IMR-90 (cell line): Measurements from ENCODE around the gene LY9. TPM values are rescaled to one million over a fixed set of nuclear protein-coding genes. Genes with fewer than 3 reads are reported as not detected.

Experiments used
- ATAC-seq: fragments of 200-7000 bp; cut with Tn5 transposase; 2 replicates; pipeline ENCODE4 v1.9.1; 2020; ENCODE audit warnings: low read depth, mild to moderate bottlenecking, moderate library complexity
- BruUV-seq: library from RNA; stranded (reverse); fragments of 400-500 nt; replicated peaks from 2 replicates; lab custom pipeline; 2021; lab: Mats Ljungman, UMichigan
- CTCF ChIA-PET: fragments of 300-600 bp; formaldehyde crosslinking; extraction: SDS; loops from one replicate; lab custom pipeline; 2021; ENCODE audit warnings: antibody characterized with exemption; lab: Yijun Ruan, JAX
- POLR2A ChIA-PET: fragments of 300-600 bp; sonication (Branson Sonifier 250); formaldehyde crosslinking; loops from one replicate; lab custom pipeline; 2022; ENCODE audit warnings: antibody characterized with exemption; ENCODE audit not compliant: unreplicated experiment; lab: Charles Lee
- DNase-seq: peaks from one replicate; pipeline ENCODE4 v3.0.0; 2013
- H2AFZ ChIP-seq: replicated peaks from 2 replicates; pipeline ENCODE3; 2013; ENCODE audit warnings: low read length, mild to moderate bottlenecking; ENCODE audit not compliant: poor library complexity
- H2AK5ac ChIP-seq: 2 replicates; pipeline ENCODE4 v1.6.1; 2013; ENCODE audit warnings: low read depth, low read length, inconsistent platforms
- H2AK9ac ChIP-seq: replicated peaks from 2 replicates; pipeline ENCODE3; 2013; ENCODE audit warnings: mild to moderate bottlenecking, low read depth, low read length, moderate library complexity; ENCODE audit not compliant: poor library complexity
- H2BK120ac ChIP-seq: 2 replicates; pipeline ENCODE4 v1.6.1; 2013; ENCODE audit warnings: low read depth, low read length, inconsistent platforms
- H2BK15ac ChIP-seq: 3 replicates; pipeline ENCODE4 v1.6.1; 2013; ENCODE audit warnings: low read depth, low read length, inconsistent platforms
- H2BK20ac ChIP-seq: 2 replicates; pipeline ENCODE4 v1.6.1; 2013; ENCODE audit warnings: low read depth, mild to moderate bottlenecking, inconsistent platforms, low read length, moderate library complexity
- H2BK5ac ChIP-seq: 2 replicates; pipeline ENCODE4 v1.6.1; 2013; ENCODE audit warnings: mild to moderate bottlenecking, low read depth, low read length, inconsistent platforms; ENCODE audit not compliant: poor library complexity, severe bottlenecking
- H3K14ac ChIP-seq: replicated peaks from 2 replicates; pipeline ENCODE4 v1.6.1; 2013; ENCODE audit warnings: low read depth, low read length, inconsistent platforms
- H3K18ac ChIP-seq: 2 replicates; pipeline ENCODE4 v1.6.1; 2013; ENCODE audit warnings: low read depth, low read length, control low read depth
- H3K23ac ChIP-seq: 2 replicates; pipeline ENCODE4 v1.6.1; 2013; ENCODE audit warnings: low read depth, low read length, inconsistent platforms
- H3K27ac ChIP-seq: 2 replicates; pipeline ENCODE4 v1.5.1; 2013; ENCODE audit warnings: mild to moderate bottlenecking, control low read depth, low read length; ENCODE audit not compliant: insufficient read depth
- H3K27me3 ChIP-seq: 2 replicates; pipeline ENCODE4 v1.6.1; 2013; ENCODE audit warnings: low read length; ENCODE audit not compliant: control insufficient read depth, insufficient read depth
- H3K36me3 ChIP-seq: 2 replicates; pipeline ENCODE4 v1.6.1; 2013; ENCODE audit warnings: low read length, mixed read lengths; ENCODE audit not compliant: control insufficient read depth, insufficient read depth
- H3K4ac ChIP-seq: 2 replicates; pipeline ENCODE4 v1.6.1; 2013; ENCODE audit warnings: low read depth, low read length, inconsistent platforms
- H3K4me1 ChIP-seq: 2 replicates; pipeline ENCODE4 v1.6.1; 2013; ENCODE audit warnings: low read length, mixed read lengths; ENCODE audit not compliant: control insufficient read depth, insufficient read depth
- H3K4me2 ChIP-seq: 2 replicates; pipeline ENCODE4 v1.6.1; 2013; ENCODE audit warnings: low read depth, mild to moderate bottlenecking, control low read depth, low read length, moderate library complexity
- H3K4me3 ChIP-seq: 2 replicates; pipeline ENCODE4 v1.5.1; 2013; ENCODE audit warnings: low read depth, mild to moderate bottlenecking, control low read depth, low read length, moderate library complexity; ENCODE audit not compliant: insufficient read depth
- H3K56ac ChIP-seq: 2 replicates; pipeline ENCODE4 v1.6.1; 2013; ENCODE audit warnings: low read length, inconsistent platforms; ENCODE audit not compliant: insufficient read depth; ENCODE audit errors: extremely low read depth
- H3K79me1 ChIP-seq, 2 experiments: 2 replicates each; pipeline ENCODE4 v1.6.1; 2013; ENCODE audit warnings: low read length in 2 of 2, inconsistent platforms in 1 of 2, low read depth in 1 of 2
- H3K9ac ChIP-seq: 2 replicates; pipeline ENCODE4 v1.6.1; 2013; ENCODE audit warnings: low read depth, low read length, control low read depth
- H3K9me1 ChIP-seq: 2 replicates; pipeline ENCODE4 v1.6.1; 2013; ENCODE audit warnings: low read length, inconsistent platforms; ENCODE audit not compliant: insufficient read depth
- H3K9me3 ChIP-seq: 2 replicates; pipeline ENCODE4 v1.6.1; 2013; ENCODE audit warnings: low read length; ENCODE audit not compliant: control insufficient read depth, insufficient read depth
- H4K20me1 ChIP-seq: 2 replicates; pipeline ENCODE4 v1.6.1; 2013; ENCODE audit warnings: low read length, inconsistent platforms; ENCODE audit not compliant: insufficient read depth
- H4K5ac ChIP-seq: 2 replicates; pipeline ENCODE4 v1.6.1; 2013; ENCODE audit warnings: mild to moderate bottlenecking, low read depth, low read length, control low read depth
- H4K8ac ChIP-seq, 2 experiments: 2 replicates each; pipeline ENCODE4 v1.6.1; 2013; ENCODE audit warnings: low read depth in 2 of 2, low read length in 2 of 2, control low read depth in 1 of 2, inconsistent platforms in 1 of 2
- H4K91ac ChIP-seq: 2 replicates; pipeline ENCODE4 v1.6.1; 2013; ENCODE audit warnings: low read depth, low read length, inconsistent platforms; ENCODE audit not compliant: insufficient read depth
- BHLHE40 ChIP-seq: fragments of 150-350 bp; IDR thresholded peaks from 2 replicates; pipeline ENCODE4 v1.6.1; 2016; ENCODE audit warnings: mild to moderate bottlenecking, low read depth, low read length
- CEBPB ChIP-seq: IDR thresholded peaks from 2 replicates; pipeline ENCODE4 v1.6.1; 2012; ENCODE audit warnings: low read depth, low read length, improper control_type of control experiment
- CHD1 ChIP-seq: IDR thresholded peaks from 2 replicates; pipeline ENCODE4 v1.6.1; 2012; ENCODE audit warnings: low read depth, low read length, improper control_type of control experiment
- CTCF ChIP-seq: conservative IDR thresholded peaks from 2 replicates; pipeline ENCODE4 v1.5.1; 2012; ENCODE audit warnings: mild to moderate bottlenecking, low read depth, low read length, improper control_type of control experiment
- ELK1 ChIP-seq: fragments of 150-350 bp; IDR thresholded peaks from 2 replicates; pipeline ENCODE4 v1.6.1; 2016; ENCODE audit warnings: low read depth, mild to moderate bottlenecking, low read length, moderate library complexity, borderline replicate concordance
- FOS ChIP-seq: fragments of 150-350 bp; IDR thresholded peaks from 2 replicates; pipeline ENCODE4 v1.6.1; 2016; ENCODE audit warnings: low read depth, low read length
- MAFK ChIP-seq: IDR thresholded peaks from 2 replicates; pipeline ENCODE4 v1.6.1; 2012; ENCODE audit warnings: low read depth, low read length, improper control_type of control experiment
- MAZ ChIP-seq: IDR thresholded peaks from 2 replicates; pipeline ENCODE4 v1.6.1; 2012; ENCODE audit warnings: low read depth, mild to moderate bottlenecking, low read length, improper control_type of control experiment, moderate library complexity, borderline replicate concordance
- MXI1 ChIP-seq: IDR thresholded peaks from 2 replicates; pipeline ENCODE4 v1.6.1; 2012; ENCODE audit warnings: low read depth, mild to moderate bottlenecking, low read length, moderate library complexity, borderline replicate concordance
- NFE2L2 ChIP-seq: fragments of 150-350 bp; IDR thresholded peaks from 2 replicates; pipeline ENCODE4 v1.6.1; 2016; ENCODE audit warnings: low read depth, mild to moderate bottlenecking, low read length
- POLR2A ChIP-seq: IDR thresholded peaks from 2 replicates; pipeline ENCODE4 v1.6.1; 2012; ENCODE audit warnings: mild to moderate bottlenecking, low read depth, low read length
- RAD21 ChIP-seq: IDR thresholded peaks from 2 replicates; pipeline ENCODE4 v1.6.1; 2012; ENCODE audit warnings: low read length, improper control_type of control experiment
- RCOR1 ChIP-seq: IDR thresholded peaks from 2 replicates; pipeline ENCODE4 v1.6.1; 2012; ENCODE audit warnings: mild to moderate bottlenecking, low read length, improper control_type of control experiment; ENCODE audit not compliant: insufficient replicate concordance
- RFX5 ChIP-seq: IDR thresholded peaks from 2 replicates; pipeline ENCODE4 v1.8.0; 2012; ENCODE audit warnings: low read depth, mild to moderate bottlenecking, low read length, moderate library complexity
- SMC3 ChIP-seq: fragments of 150-350 bp; IDR thresholded peaks from 2 replicates; pipeline ENCODE4 v1.6.1; 2016; ENCODE audit warnings: low read depth, mild to moderate bottlenecking, antibody characterized with exemption, low read length, moderate library complexity
- USF2 ChIP-seq: fragments of 150-350 bp; IDR thresholded peaks from 2 replicates; pipeline ENCODE4 v1.6.1; 2017; ENCODE audit warnings: mild to moderate bottlenecking, antibody characterized with exemption, low read length, low read depth
- WGBS, 2 experiments: methylation state at CpG; one replicate each; pipeline versions ENCODE4 v1.1.5 to v1.1.7; 2013; ENCODE audit warnings: missing lambda C conversion rate in 2 of 2; ENCODE audit not compliant: insufficient read length in 1 of 2; ENCODE audit errors: extremely low coverage in 2 of 2; 5-methylcytosine and 5-hydroxymethylcytosine counted together
- dilution Hi-C: fragments of 300-500 bp; cut with HindIII; formaldehyde crosslinking; loops from one replicate; pipeline ENCODE4 v1.14.3; 2018; ENCODE audit warnings: low sequenced_read_pairs; ENCODE audit not compliant: unreplicated experiment
- in situ Hi-C: fragments of 300-500 bp; cut with MboI; formaldehyde crosslinking; loops from 3 replicates; pipeline ENCODE4 v1.14.3; 2019; ENCODE audit warnings: low sequenced_read_pairs, inconsistent platforms, mixed read lengths
- intact Hi-C: fragments of 100-400 bp; cut with micrococcal nuclease; formaldehyde crosslinking; loops from 2 replicates; pipeline ENCODE4 v1.10.0; 2022
- polyA plus RNA-seq, 3 experiments: library from polyadenylated mRNA; depleted of rRNA; stranded (reverse); fragments of >200 nt; gene quantifications; 2 replicates each; pipeline ENCODE4 v1.2.3, GENCODE V29; 2012; ENCODE audit warnings: low replicate concordance in 1 of 3
- total RNA-seq: library from RNA; depleted of rRNA; stranded (reverse); fragments of >200 nt; gene quantifications from 2 replicates; pipeline ENCODE4 v1.2.3, GENCODE V29; 2012

Gene LY9
- total and polyA plus RNA-seq, 2 of the 4 experiments (the other 2 are of a cell fraction) = not detected

GRCh38 chr1:160773093-160773492, 22.9 kb upstream of the LY9 start:
- no peak overlapping the region for H4K91ac ChIP-seq
- no peak overlapping the region for H3K18ac ChIP-seq
- no peak overlapping the region for H2AK9ac ChIP-seq
- CTCF ChIA-PET = no interaction called here
- no peak overlapping the region for H3K4me2 ChIP-seq
- ATAC-seq = no peak
- H3K27me3 ChIP-seq = no peaks in the 10 kb centered on the region; the same call in 1 of the 2 replicates
- no peak overlapping the region for H2BK15ac ChIP-seq
- no peak overlapping the region for H2BK120ac ChIP-seq
- POLR2A ChIA-PET = no interaction called here
- H2BK5ac ChIP-seq = no peak overlapping the region
- intact Hi-C loops (no loop called here), dilution Hi-C loops (no loop called here), in situ Hi-C loops (no loop called here)
- H3K56ac ChIP-seq = no peak overlapping the region
- no CpG with 5 or more reads among the region's 3 CpGs for WGBS, 2 experiments
- H3K9ac ChIP-seq = no peak overlapping the region
- H3K23ac ChIP-seq = no peak overlapping the region
- H3K4me1 ChIP-seq = no peaks in the 10 kb centered on the region
- TF ChIP-seq RCOR1 (no peak), MAZ (no peak), CHD1 (no peak), RAD21 (no peak), FOS (no peak), SMC3 (no peak), RFX5 (no peak), CEBPB (no peak), CTCF (no peak), POLR2A (no peak), NFE2L2 (no peak), ELK1 (no peak), BHLHE40 (no peak), MAFK (no peak), MXI1 (no peak), USF2 (no peak)
- H4K20me1 ChIP-seq = no peaks in the 10 kb centered on the region
- H3K36me3 ChIP-seq = no peaks in the 10 kb centered on the region
- no peaks in the 10 kb centered on the region for H3K79me1 ChIP-seq
- no peak overlapping the region for H2AK5ac ChIP-seq
- no peak overlapping the region for H3K4ac ChIP-seq
- no peaks in the 10 kb centered on the region for H3K9me3 ChIP-seq
- H3K14ac ChIP-seq = no peak overlapping the region
- H3K4me3 ChIP-seq = no peak overlapping the region
- no TSS peak for BruUV-seq
- H2AFZ ChIP-seq = no peak overlapping the region
- no peak overlapping the region for H4K8ac ChIP-seq
- no peak overlapping the region for H2BK20ac ChIP-seq
- no peak overlapping the region for H3K27ac ChIP-seq
- H3K9me1 ChIP-seq = no peaks in the 10 kb centered on the region
- H4K5ac ChIP-seq = no peak overlapping the region
- DNase-seq = no peak
